ENCODE results near the gene SHISA7.

The SHISA7 gene

DNA sequence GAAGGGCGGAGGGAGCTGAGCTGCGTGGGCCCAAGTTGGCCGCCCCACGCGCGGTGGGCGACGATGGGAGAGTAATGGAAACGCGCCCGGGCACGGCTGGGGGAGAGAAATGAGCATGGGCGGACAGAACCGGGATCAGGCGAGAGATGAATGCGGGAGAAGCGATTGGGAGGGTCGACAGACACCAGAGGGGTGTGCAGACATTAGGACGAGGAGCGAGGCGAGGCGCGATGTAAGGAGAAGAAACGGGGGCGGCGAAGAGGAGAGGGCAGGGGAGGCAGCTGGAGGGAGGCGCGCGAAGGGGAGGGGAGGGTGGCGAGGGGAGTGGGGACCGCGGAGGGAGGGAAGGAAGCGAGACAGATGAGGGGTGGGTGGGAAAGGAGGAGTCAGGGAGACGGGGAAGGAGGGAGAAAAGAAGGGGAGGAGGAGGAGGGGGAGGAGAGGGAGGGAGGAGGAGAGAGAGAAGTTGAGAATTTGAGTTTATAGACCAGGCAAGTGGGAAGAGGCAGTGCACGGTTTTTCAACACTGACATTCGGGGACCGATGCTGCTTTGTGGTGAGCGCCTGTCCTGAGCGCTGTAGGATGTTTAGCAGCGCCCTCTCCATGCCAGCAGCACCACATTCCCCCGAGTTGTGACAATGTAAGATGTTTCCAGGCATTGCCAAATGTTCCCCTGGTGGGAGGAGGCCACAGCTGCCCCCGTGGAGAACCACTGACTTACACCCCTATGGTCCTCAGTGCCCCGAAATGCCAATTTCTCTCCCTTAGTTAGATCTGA, at the start of gene SHISA7:
TSS of gene SHISA7 (minus strand) at position 256 of the 779 bp plus-strand sequence. CDS start 437 bp downstream, outside the sequence.
- no peak within 1 kb of the TSS for H3K27ac ChIP-seq
- no peaks in the 10 kb centered on the region for H3K9me3 ChIP-seq
- H3K4me3 ChIP-seq (ENCODE audit: low read depth in 1 of 2, low read length in 1 of 2) = no peak within 1 kb of the TSS
- TF ChIP-seq, protein P1, sequence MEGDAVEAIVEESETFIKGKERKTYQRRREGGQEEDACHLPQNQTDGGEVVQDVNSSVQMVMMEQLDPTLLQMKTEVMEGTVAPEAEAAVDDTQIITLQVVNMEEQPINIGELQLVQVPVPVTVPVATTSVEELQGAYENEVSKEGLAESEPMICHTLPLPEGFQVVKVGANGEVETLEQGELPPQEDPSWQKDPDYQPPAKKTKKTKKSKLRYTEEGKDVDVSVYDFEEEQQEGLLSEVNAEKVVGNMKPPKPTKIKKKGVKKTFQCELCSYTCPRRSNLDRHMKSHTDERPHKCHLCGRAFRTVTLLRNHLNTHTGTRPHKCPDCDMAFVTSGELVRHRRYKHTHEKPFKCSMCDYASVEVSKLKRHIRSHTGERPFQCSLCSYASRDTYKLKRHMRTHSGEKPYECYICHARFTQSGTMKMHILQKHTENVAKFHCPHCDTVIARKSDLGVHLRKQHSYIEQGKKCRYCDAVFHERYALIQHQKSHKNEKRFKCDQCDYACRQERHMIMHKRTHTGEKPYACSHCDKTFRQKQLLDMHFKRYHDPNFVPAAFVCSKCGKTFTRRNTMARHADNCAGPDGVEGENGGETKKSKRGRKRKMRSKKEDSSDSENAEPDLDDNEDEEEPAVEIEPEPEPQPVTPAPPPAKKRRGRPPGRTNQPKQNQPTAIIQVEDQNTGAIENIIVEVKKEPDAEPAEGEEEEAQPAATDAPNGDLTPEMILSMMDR (IDR thresholded peaks at IDR 0.05) = no peak
- H3K36me3 ChIP-seq = no peaks in the 10 kb centered on the region
- H3K27me3 ChIP-seq = peaks cover 98% of the 10 kb centered on the region
- H3K4me1 ChIP-seq (ENCODE audit: control insufficient read depth in 1 of 2, insufficient read depth in 1 of 2, low read depth in 1 of 2, low read length in 1 of 2) = no peaks in the 10 kb centered on the region

DNA sequence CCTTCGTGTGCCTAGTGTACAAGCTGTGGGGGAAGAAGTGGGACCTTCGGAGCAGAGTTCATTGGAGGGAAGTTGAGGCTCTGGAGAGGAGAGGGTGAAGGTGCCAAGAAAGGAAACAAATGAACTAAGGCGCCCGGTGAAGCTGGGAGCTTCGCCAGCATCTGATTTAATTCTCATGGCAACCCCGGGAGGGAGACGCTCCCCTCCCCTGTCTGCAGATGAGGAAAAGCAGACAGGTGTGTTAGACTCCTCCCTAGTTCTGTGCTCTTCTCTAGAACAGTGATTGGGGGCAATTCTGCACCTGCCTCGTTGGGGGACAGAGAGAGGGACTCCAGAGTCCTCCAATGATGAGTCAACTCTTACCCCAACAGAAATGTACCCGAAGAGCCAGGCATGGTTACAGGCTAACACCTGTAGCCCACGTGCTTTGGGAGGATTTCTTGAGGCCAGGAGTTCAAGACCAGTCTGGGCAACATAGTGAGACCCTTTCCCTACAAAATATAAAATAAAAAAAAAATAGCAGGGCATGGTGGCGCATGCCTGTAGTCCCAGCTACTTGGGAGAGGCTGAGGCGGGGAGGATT, 49.4 kb upstream of the SHISA7 start:
- Histone ChIP-seq H3K4me3 (ENCODE audit: low read depth in 1 of 2, low read length in 1 of 2) (no peak overlapping the region), H3K27ac (no peak overlapping the region), H3K36me3 (no peaks in the 10 kb centered on the region), H3K4me1 (ENCODE audit: control insufficient read depth in 1 of 2, insufficient read depth in 1 of 2, low read depth in 1 of 2, low read length in 1 of 2) (no peaks in the 10 kb centered on the region), H3K27me3 (peaks cover 69% of the 10 kb centered on the region), H3K9me3 (no peaks in the 10 kb centered on the region)
- TF ChIP-seq, protein P1 (IDR thresholded peaks at IDR 0.05) = no peak

DNA sequence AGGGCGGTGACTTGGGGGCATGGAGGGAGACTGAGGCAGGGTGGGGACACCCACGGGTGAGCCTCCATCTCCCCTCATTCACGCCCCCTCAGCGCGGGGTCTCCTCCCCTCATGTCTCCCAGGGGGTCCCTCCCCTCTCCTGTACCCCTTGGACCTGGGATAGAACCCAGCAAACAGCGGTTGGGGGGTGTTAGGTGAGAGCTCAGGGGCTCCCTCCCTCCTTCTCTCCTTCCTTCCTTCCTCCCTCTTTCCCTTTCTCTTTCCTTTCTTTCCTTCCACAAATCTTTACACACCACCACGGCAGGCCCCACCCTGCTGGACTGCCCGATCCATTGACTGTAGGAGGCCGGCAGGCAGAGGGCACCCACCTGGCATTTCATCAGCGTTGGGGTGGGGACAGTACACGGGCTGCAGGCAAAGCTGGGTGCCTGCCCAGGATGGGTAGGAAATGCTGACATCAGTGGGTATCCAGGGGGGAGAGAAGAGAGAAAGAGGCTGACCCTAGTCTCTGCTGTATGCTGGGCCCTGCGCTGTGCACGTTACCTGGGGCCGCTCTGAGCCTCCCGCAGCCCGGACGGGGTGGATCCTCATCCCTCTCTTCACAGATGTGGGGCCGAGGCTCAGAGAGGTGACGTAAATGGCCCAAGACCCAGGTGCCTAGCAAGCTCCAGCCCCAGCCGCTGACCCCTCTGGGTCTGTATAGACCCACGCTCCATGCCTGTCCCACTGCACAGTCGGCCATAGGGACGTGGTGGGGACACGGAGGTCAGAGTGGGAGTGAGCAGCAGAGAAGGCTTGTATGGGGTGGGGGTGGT, 48.7 kb upstream of the SHISA7 start:
- H3K4me3 ChIP-seq (ENCODE audit: low read depth in 1 of 2, low read length in 1 of 2) = no peak overlapping the region
- no peaks in the 10 kb centered on the region for H3K4me1 ChIP-seq (ENCODE audit: control insufficient read depth in 1 of 2, insufficient read depth in 1 of 2, low read depth in 1 of 2, low read length in 1 of 2)
- TF ChIP-seq, protein P1 (IDR thresholded peaks at IDR 0.05) = no peak
- no peak overlapping the region for H3K27ac ChIP-seq
- no peaks in the 10 kb centered on the region for H3K36me3 ChIP-seq
- H3K27me3 ChIP-seq = peaks cover 76% of the 10 kb centered on the region
- no peaks in the 10 kb centered on the region for H3K9me3 ChIP-seq

DNA sequence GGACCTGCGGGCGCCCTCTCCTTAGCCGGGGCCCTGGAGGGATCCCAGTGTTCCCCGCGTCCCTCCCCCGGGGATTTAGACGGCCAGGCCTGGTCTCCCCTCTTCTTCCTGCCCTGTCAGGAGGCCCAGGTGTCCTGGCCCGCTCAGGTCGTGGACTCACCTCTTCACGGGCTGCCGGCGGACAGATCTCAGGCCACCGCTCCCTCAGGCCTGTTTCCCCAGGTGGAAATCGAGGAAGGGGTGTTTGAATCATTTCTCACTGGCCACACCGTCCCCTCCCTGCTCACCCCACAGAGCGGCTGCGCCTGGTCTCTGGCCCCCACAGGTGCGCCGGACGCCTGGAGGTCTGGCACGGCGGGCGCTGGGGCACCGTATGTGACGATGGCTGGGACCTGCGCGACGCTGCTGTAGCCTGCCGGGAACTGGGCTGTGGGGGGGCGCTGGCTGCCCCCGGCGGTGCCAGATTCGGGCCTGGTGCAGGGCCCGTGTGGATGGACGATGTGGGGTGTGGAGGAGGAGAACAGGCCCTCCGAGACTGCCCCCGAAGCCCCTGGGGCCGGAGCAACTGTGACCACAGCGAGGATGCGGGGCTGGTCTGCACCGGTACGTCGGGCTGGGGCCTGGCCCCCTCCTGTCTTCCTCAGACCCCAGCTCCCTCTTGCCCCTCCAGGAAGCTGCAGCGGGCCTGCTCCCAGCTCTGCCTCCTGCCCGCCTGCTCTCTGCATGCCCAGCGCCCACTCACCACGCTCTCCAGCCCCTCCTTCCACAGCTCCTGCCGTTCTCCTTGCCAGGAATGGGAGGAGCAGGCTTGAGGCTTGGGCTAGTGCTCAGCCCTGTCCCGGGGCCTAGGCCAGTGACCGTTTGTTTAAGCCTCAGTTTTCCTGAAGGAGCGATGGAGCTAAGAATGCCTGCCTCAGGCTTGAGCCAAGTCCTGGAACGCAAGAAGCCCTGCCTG, 47.7 kb upstream of the SHISA7 start:
- TF ChIP-seq, protein P1 (IDR thresholded peaks at IDR 0.05) = no peak
- no peaks in the 10 kb centered on the region for H3K36me3 ChIP-seq
- peaks cover 86% of the 10 kb centered on the region for H3K27me3 ChIP-seq
- H3K27ac ChIP-seq = no peak overlapping the region
- H3K4me3 ChIP-seq (ENCODE audit: low read depth in 1 of 2, low read length in 1 of 2) = no peak overlapping the region
- no peaks in the 10 kb centered on the region for H3K9me3 ChIP-seq
- no peaks in the 10 kb centered on the region for H3K4me1 ChIP-seq (ENCODE audit: control insufficient read depth in 1 of 2, insufficient read depth in 1 of 2, low read depth in 1 of 2, low read length in 1 of 2)

Data from neutrophil (primary cell).